ENCODE data around the gene ABCF2. TPM values are rescaled to one million over a fixed set of nuclear protein-coding genes. Genes with fewer than 3 reads are reported as not detected.

ABCF2 gene
- total and polyA plus RNA-seq, 2 of the 13 experiments (the other 11 are each of a cell fraction or from before 2014, with no cell fraction given), result 16.3 to 42.5 TPM

GRCh38 chr7:151245360-151246101 lies 18.5 kb upstream of the ABCF2 start (continued):
- TF ChIP-seq MYPOP (CRISPR knock-in tag; IDR thresholded peaks at IDR 0.05) (no peak), ZNF180 (CRISPR knock-in tag; IDR thresholded peaks at IDR 0.05; ENCODE audit: borderline replicate concordance, low read depth) (no peak), ZNF780A (CRISPR knock-in tag; IDR thresholded peaks at IDR 0.05) (no peak), DMTF1 (CRISPR knock-in tag; IDR thresholded peaks at IDR 0.05) (no peak), SMARCC2 (IDR thresholded peaks at IDR 0.05) (no peak), KLF9 (CRISPR knock-in tag; IDR thresholded peaks at IDR 0.05; ENCODE audit: low read depth) (no peak), HNRNPK (IDR thresholded peaks at IDR 0.05; ENCODE audit: low read depth, low read length, poor library complexity, severe bottlenecking) (peak; percentile 24), KLF16 (CRISPR knock-in tag; IDR thresholded peaks at IDR 0.05) (no peak), BCL6 (CRISPR knock-in tag; IDR thresholded peaks at IDR 0.05) (no peak), TCF7L2 (IDR thresholded peaks at IDR 0.05; ENCODE audit: low read depth, low read length) (no peak), SNRNP70 (IDR thresholded peaks at IDR 0.05; ENCODE audit: low read depth, low read length) (no peak), HNRNPUL1 (IDR thresholded peaks at IDR 0.05; ENCODE audit: low read depth, low read length) (no peak), DBP (CRISPR knock-in tag; IDR thresholded peaks at IDR 0.05; ENCODE audit: not compliant biosample characterization) (no peak), MXD4 (CRISPR knock-in tag; IDR thresholded peaks at IDR 0.05) (no peak), HNF1B (CRISPR knock-in tag; IDR thresholded peaks at IDR 0.05) (no peak), E2F5 (CRISPR knock-in tag; conservative IDR thresholded peaks at IDR 0.05) (no peak), PBX3 (CRISPR knock-in tag; IDR thresholded peaks at IDR 0.05; ENCODE audit: borderline replicate concordance) (no peak)
